H1 (cell line): ENCODE data around the gene ISG15.
A peak's percentile ranks its signal among the peaks of the same experiment; 100 is the strongest.

Experiments
- CTCF ChIP-seq, 3 experiments: IDR thresholded peaks; 1 replicate in 2 of 3; 2 replicates in 1 of 3; pipeline versions ENCODE4 v1.5.1 to v1.6.1; 2011; ENCODE audit warnings: low read length in 3 of 3, mild to moderate bottlenecking in 3 of 3, inconsistent platforms in 2 of 3, low read depth in 1 of 3, moderate library complexity in 1 of 3; ENCODE audit not compliant: insufficient read depth in 1 of 3; ENCODE audit errors: control extremely low read depth in 1 of 3
- EZH2 ChIP-seq: fragments of 200-600 bp; sonication (generic); IDR thresholded peaks from 2 replicates; pipeline ENCODE4 v1.7.1; 2012; ENCODE audit warnings: low read depth, mild to moderate bottlenecking, moderate library complexity, low read length, inconsistent platforms; ENCODE audit not compliant: severe bottlenecking
- RAD21 ChIP-seq, 2 experiments: IDR thresholded peaks in 1 of 2; conservative IDR thresholded peaks in 1 of 2; 2 replicates each; pipeline ENCODE4 v1.6.1; 2011; ENCODE audit warnings: low read depth in 2 of 2, low read length in 2 of 2, improper control_type of control experiment in 1 of 2, inconsistent platforms in 1 of 2, mild to moderate bottlenecking in 1 of 2, moderate library complexity in 1 of 2
- RBBP5 ChIP-seq: IDR thresholded peaks from 2 replicates; pipeline ENCODE4 v1.7.1; 2012; ENCODE audit warnings: low read depth, mild to moderate bottlenecking, inconsistent platforms, low read length, moderate library complexity, borderline replicate concordance
- RFX5 ChIP-seq: IDR thresholded peaks from 2 replicates; pipeline ENCODE4 v1.6.1; 2011; ENCODE audit warnings: low read depth, low read length, improper control_type of control experiment, borderline replicate concordance
- RNF2 ChIP-seq: fragments of 200-900, 300-1000 bp; sonication (generic); IDR thresholded peaks from 2 replicates; pipeline ENCODE4 v1.7.1; 2016; ENCODE audit warnings: borderline replicate concordance, low read depth, mild to moderate bottlenecking, antibody characterized with exemption, low read length; ENCODE audit not compliant: poor library complexity, severe bottlenecking; ENCODE audit errors: missing control alignments
- TEAD4 ChIP-seq: IDR thresholded peaks from 2 replicates; pipeline ENCODE4 v1.6.1; 2012; ENCODE audit warnings: low read depth, low read length, inconsistent platforms, mixed read lengths
- ZNF274 ChIP-seq: IDR thresholded peaks from 2 replicates; pipeline ENCODE4 v1.7.0; 2012; ENCODE audit warnings: low read length, borderline replicate concordance; ENCODE audit errors: extremely low read depth

GRCh38 chr1:970242-970972 lies 42.9 kb upstream of the ISG15 start:
- TF ChIP-seq RFX5 (no peak), ZNF274 (no peak), EZH2 (peak; percentile 24), RBBP5 (no peak), RAD21 (IDR thresholded peaks at IDR 0.05 in 1 of 2, conservative IDR thresholded peaks at IDR 0.05 in 1 of 2; ENCODE audit: low read depth in 2 of 2, low read length in 2 of 2) (no peak), TEAD4 (no peak), CTCF (IDR thresholded peaks at IDR 0.05; ENCODE audit: control extremely low read depth in 1 of 3, insufficient read depth in 1 of 3, low read depth in 1 of 3, low read length in 3 of 3) (no peak), RNF2 (no peak)
